Esophagus muscularis mucosa (tissue), 4 donors: Measurements from ENCODE around the gene SERPINB1. TPM values are rescaled to one million over a fixed set of nuclear protein-coding genes. Genes with fewer than 3 reads are reported as not detected.
A peak's percentile ranks its signal among the peaks of the same experiment; 100 is the strongest.
"Not testable (repeated sequence)": the region's sequence is repeated elsewhere in the genome, so short reads cannot be mapped to it uniquely, and the experiment has no call there.

Experiments used
- DNase-seq: peaks from one replicate; pipeline ENCODE4 v3.0.0-alpha.2; 2017; ENCODE audit errors: extremely low spot score
- H3K27ac ChIP-seq, 4 donors: fragments of 200-600 bp; sonication (generic); replicated peaks in 1 of 4; 1 replicate in 3 of 4; 2 replicates in 1 of 4; pipeline ENCODE4 v1.5.1; 2016 to 2019; ENCODE audit warnings: mild to moderate bottlenecking in 1 of 4
- H3K27me3 ChIP-seq, 4 donors: fragments of 200-600 bp; sonication (generic); one replicate each; pipeline versions ENCODE4 v1.5.1 to v1.6.0; 2016 to 2019
- H3K36me3 ChIP-seq, 4 donors: fragments of 200-600 bp; sonication (generic); one replicate each; pipeline ENCODE4 v1.5.1; 2016 to 2019
- H3K4me1 ChIP-seq, 4 donors: fragments of 200-600 bp; sonication (generic); one replicate each; pipeline ENCODE4 v1.5.1; 2016 to 2019
- H3K4me3 ChIP-seq, 4 donors: fragments of 200-600 bp; sonication (generic); 1 replicate in 2 of 4; 2 replicates in 2 of 4; pipeline ENCODE4 v1.5.1; 2016 to 2019; ENCODE audit warnings: mild to moderate bottlenecking in 4 of 4, moderate library complexity in 1 of 4
- H3K9me3 ChIP-seq, 4 donors: fragments of 200-600 bp; sonication (generic); 1 replicate in 3 of 4; 2 replicates in 1 of 4; pipeline ENCODE4 v1.5.1; 2016 to 2019
- EP300 ChIP-seq: sonication (generic); formaldehyde crosslinking; IDR thresholded peaks from one replicate; pipeline ENCODE4 v1.6.1; 2017; ENCODE audit warnings: antibody characterized with exemption
- POLR2A ChIP-seq: fragments of 450-650 bp; IDR thresholded peaks from one replicate; pipeline ENCODE4 v1.6.1; 2017; ENCODE audit warnings: antibody characterized with exemption, moderate library complexity, mild to moderate bottlenecking, low read depth
- POLR2AphosphoS5 ChIP-seq, 2 donors: sonication (generic); formaldehyde crosslinking; IDR thresholded peaks; one replicate each; pipeline ENCODE4 v1.6.1; 2017; ENCODE audit warnings: antibody characterized with exemption in 2 of 2
- WGBS: methylation state at CpG from one replicate; pipeline ENCODE4 v1.1.5; 2018; 5-methylcytosine and 5-hydroxymethylcytosine counted together
- intact Hi-C: fragments of 100-400 bp; cut with DNase I; formaldehyde crosslinking; loops from one replicate; pipeline ENCODE4 v1.15.1; 2023
- total RNA-seq, 4 donors: library from RNA; depleted of rRNA; stranded (reverse); fragments of >200 nt; gene quantifications; one replicate each; pipeline versions ENCODE4 v1.1.0 to v1.2.1, GENCODE V29; 2016
- TF ChIP-seq, protein P1 (sequence below), 3 experiments: fragments of 200-600 bp in 2 of 3; fragments of 450-650 bp in 1 of 3; sonication (generic) in 2 of 3; IDR thresholded peaks; one replicate each; pipeline ENCODE4 v1.5.1; 2017 to 2019; ENCODE audit warnings: antibody characterized with exemption in 3 of 3, mild to moderate bottlenecking in 2 of 3, moderate library complexity in 1 of 3

Gene SERPINB1
- total RNA-seq, 4 donors from 2014 or later: 23.3 to 123 (median 29.9) TPM

DNA sequence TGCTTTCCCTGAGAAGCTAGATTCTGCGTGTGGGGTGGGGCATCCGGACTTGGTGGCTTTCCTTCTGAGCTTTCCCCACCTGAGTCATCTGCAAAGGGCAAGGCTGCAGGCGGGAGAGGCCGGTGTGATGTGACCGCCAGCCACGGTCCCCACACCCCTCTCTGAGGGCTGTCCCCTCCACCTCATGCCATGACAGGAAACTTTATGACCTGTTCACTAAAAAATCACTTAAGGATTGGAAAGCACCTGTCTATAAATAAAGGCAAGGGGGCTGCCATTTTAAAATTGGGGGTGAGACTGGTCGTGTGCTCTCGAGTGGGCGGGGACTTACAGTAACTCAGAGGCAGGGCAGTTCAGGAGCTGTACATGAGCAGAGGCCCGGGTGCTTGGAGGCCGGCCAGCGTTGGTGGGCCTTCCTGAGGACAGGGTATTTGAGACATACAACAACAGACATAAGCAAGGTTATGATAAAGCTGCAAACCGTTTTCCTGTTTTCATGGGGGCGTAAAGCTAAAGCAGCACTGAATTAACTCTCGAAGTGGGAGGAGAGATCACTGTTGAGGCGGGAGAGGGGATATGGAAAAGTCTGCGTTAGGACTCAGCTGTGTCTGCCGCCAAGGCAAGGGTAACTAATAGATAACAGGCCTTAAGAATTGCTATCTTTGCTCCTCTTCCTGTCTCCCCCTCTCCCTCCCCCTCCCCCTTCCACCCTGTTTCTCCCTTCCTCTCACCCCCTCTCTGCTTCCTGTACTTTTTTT lies 16.1 kb upstream of the SERPINB1 start:
- H3K27me3 ChIP-seq: no peaks in the 10 kb centered on the region
- intact Hi-C loops: no loop called here
- no peaks in the 10 kb centered on the region for H3K9me3 ChIP-seq
- TF ChIP-seq, protein P1, sequence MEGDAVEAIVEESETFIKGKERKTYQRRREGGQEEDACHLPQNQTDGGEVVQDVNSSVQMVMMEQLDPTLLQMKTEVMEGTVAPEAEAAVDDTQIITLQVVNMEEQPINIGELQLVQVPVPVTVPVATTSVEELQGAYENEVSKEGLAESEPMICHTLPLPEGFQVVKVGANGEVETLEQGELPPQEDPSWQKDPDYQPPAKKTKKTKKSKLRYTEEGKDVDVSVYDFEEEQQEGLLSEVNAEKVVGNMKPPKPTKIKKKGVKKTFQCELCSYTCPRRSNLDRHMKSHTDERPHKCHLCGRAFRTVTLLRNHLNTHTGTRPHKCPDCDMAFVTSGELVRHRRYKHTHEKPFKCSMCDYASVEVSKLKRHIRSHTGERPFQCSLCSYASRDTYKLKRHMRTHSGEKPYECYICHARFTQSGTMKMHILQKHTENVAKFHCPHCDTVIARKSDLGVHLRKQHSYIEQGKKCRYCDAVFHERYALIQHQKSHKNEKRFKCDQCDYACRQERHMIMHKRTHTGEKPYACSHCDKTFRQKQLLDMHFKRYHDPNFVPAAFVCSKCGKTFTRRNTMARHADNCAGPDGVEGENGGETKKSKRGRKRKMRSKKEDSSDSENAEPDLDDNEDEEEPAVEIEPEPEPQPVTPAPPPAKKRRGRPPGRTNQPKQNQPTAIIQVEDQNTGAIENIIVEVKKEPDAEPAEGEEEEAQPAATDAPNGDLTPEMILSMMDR (IDR thresholded peaks at IDR 0.05): no peak
- TF ChIP-seq POLR2A (no peak), POLR2AphosphoS5 (IDR thresholded peaks at IDR 0.05) (no peak), EP300 (no peak)
- H3K4me1 ChIP-seq: peaks cover 25 to 42% (median 31%) of the 10 kb centered on the region in 4 donors
- peak overlapping the region in 1 of 4 donors; percentile 21 for H3K4me3 ChIP-seq
- peak overlapping the region; percentile 31 to 73 (median 53) for H3K27ac ChIP-seq
- WGBS: 38% methylated on average over 18 of the region's 18 CpGs
- H3K36me3 ChIP-seq: no peaks in the 10 kb centered on the region
- DNase-seq: peak; percentile 90

DNA sequence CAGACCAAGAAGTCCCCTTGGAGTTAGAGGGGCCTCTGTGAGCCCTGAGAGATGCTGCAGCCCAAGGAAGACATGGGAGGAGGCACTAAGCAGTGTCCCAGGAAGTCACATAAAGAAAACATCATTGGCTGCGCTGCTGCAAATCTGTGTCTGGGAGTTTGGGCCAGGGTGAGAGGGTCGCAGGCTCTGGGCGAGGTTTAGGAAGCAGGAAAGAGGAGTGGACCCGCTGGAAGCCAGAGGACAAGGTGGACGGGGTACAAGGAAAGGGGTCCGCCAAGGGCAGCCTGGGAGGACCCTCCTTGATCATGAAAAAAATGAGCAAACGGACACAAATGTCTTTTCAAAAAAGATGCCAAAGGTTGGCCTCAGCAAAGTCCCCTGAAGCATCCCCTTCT lies 15.5 kb upstream of the SERPINB1 start:
- peak; percentile 86 for DNase-seq
- no peaks in the 10 kb centered on the region for H3K9me3 ChIP-seq
- no peaks in the 10 kb centered on the region for H3K27me3 ChIP-seq
- TF ChIP-seq EP300 (no peak), POLR2AphosphoS5 (IDR thresholded peaks at IDR 0.05) (no peak), POLR2A (no peak)
- TF ChIP-seq, protein P1 (IDR thresholded peaks at IDR 0.05): no peak
- H3K4me1 ChIP-seq: peaks cover 25 to 42% (median 31%) of the 10 kb centered on the region in 4 donors
- peak overlapping the region; percentile 29 to 73 (median 53) for H3K27ac ChIP-seq
- H3K4me3 ChIP-seq: no peak overlapping the region
- intact Hi-C loops: no loop called here
- no peaks in the 10 kb centered on the region for H3K36me3 ChIP-seq
- 90% methylated on average over 7 of the region's 7 CpGs for WGBS

DNA sequence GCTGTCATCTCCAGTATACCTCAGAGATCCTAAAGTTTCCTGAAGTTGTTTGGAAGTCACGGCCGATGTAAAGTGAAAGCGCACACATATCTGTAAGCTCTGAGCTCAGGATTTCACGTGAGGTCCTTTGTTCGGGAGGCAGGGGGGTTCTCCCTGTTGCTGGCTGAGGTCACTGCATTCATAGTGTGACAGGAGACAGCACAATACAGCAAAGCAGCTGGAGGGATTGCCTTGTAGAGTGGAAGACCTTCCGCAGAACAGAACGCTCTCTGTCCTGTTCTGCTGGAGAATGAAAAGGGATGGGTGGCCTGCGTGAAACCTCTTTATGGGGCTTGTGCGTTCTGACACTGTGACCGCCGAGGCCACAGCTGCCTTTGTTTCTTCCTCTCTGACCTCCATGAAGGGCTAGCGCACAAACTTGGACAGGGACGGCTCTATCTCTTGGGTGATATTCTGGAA lies 13.4 kb upstream of the SERPINB1 start:
- intact Hi-C loops: no loop called here
- Histone ChIP-seq H3K9me3 (no peaks in the 10 kb centered on the region), H3K27me3 (no peaks in the 10 kb centered on the region), H3K4me3 (peak overlapping the region in 2 of 4 donors; percentile 45 to 55), H3K4me1 (peaks cover 25 to 42% (median 36%) of the 10 kb centered on the region in 4 donors), H3K36me3 (no peaks in the 10 kb centered on the region), H3K27ac (peak overlapping the region; percentile 30 to 70 (median 58))
- DNase-seq: no peak
- WGBS: 79% methylated on average over 12 of the region's 13 CpGs
- TF ChIP-seq POLR2AphosphoS5 (IDR thresholded peaks at IDR 0.05): peak in 1 of 2 donors; percentile 13
- no peak for TF ChIP-seq EP300

DNA sequence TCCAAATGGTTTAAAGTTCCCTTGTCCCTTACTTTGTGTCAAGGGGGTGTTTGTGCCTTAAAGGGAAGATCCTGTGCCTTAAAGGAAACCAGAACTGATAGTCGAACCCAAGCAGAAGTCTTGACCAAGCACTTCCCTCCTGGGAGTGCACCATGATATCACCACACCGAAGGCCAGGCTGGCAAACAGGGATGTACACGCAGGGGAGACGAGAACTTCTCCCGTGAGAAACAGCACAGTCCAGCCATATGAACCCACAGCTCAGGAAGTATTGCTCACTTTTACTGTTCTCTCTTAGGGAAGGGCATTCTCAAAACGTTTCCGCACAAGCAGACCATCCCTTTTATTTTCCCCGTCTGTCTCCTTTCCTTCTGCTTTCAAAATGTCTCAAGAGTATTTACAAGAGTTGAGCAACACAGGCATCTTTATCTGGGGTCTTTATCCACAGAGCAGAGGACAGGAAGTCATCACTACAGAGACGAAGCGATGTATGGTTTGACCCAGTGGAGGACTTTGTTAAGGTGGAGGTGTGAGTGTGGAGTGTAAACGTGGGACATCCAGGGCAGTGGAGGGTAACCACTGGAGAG lies 12.8 kb upstream of the SERPINB1 start:
- H3K27me3 ChIP-seq: no peaks in the 10 kb centered on the region
- peak overlapping the region; percentile 53 to 70 (median 62) for H3K27ac ChIP-seq
- intact Hi-C loops: no loop called here
- 63% methylated on average over 11 of the region's 11 CpGs for WGBS
- H3K4me1 ChIP-seq: peaks cover 25 to 42% (median 36%) of the 10 kb centered on the region in 4 donors
- no peak for TF ChIP-seq POLR2AphosphoS5 (IDR thresholded peaks at IDR 0.05)
- TF ChIP-seq, protein P1 (IDR thresholded peaks at IDR 0.05): no peak
- TF ChIP-seq POLR2A: no peak
- TF ChIP-seq EP300: no peak
- H3K36me3 ChIP-seq: no peaks in the 10 kb centered on the region
- H3K9me3 ChIP-seq: no peaks in the 10 kb centered on the region
- peak overlapping the region; percentile 39 to 55 (median 49) for H3K4me3 ChIP-seq
- peak; percentile 91 for DNase-seq

DNA sequence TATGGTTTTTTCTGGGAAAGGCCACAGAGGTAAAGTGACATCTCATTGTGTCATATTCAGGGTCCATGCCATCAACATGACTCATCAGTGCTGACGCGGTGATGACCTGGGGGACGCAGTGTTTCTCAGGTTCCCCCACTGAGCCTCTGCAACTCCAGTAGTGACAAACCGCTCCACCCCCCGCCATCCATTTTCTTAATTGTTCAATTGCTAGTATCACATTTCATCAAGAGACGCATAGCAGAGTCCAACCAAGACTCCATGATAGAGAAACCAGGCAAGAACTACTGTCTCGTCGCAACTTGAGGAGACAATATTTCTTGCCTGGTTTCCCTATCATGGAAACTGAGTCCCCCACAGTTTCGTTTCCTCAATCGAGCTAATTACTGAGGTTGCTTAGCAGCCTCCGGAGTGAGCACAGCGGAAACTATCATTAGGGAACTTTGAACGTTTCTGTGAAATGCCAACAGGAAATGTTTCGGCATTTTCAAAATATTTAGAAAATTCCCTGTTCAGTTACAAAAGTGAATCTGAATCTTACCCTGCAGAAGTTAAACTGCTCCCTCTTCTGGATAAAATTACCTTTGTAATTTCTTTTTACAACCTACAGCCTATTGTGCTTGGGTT lies 12.2 kb upstream of the SERPINB1 start:
- Histone ChIP-seq H3K27ac (peak overlapping the region; percentile 53 to 70 (median 62)), H3K9me3 (no peaks in the 10 kb centered on the region), H3K4me3 (peak overlapping the region; percentile 39 to 55 (median 49)), H3K27me3 (no peaks in the 10 kb centered on the region), H3K4me1 (peaks cover 22 to 41% (median 35%) of the 10 kb centered on the region in 4 donors), H3K36me3 (no peaks in the 10 kb centered on the region)
- intact Hi-C loops: no loop called here
- peak; percentile 90 for DNase-seq
- TF ChIP-seq POLR2A (no peak), POLR2AphosphoS5 (IDR thresholded peaks at IDR 0.05) (peak in 1 of 2 donors; percentile 20)
- TF ChIP-seq, protein P1 (IDR thresholded peaks at IDR 0.05): peak; percentile 42 to 49 (median 48)
- 31% methylated on average over 14 of the region's 14 CpGs for WGBS

DNA sequence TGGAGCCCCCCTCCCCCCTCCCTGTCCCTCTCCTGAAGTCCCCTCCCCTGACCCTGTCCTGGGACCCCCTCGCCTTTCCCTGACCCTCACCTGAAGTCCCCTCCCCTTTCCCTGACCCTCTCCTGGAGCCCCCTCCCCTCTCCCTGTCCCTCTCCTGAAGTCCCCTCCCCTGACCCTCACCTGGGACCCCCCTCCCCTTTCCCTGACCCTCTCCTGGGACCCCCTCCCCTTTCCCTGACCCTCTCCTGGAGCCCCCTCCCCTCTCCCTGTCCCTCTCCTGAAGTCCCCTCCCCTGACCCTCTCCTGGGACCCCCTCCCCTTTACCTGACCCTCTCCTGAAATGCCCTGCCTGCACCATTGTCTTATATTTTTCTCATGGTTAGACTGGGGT lies 11.7 kb upstream of the SERPINB1 start:
- Histone ChIP-seq H3K4me3 (peak overlapping the region in 3 of 4 donors; percentile 45 to 55 (median 53)), H3K27ac (peak overlapping the region in 3 of 4 donors; percentile 62 to 70 (median 63))
- intact Hi-C loops: not testable (repeated sequence)

More for the DNA sequence above, 11.7 kb upstream of the SERPINB1 start:
- not testable (repeated sequence) for H3K27me3 ChIP-seq, DNase-seq, H3K36me3 ChIP-seq, H3K9me3 ChIP-seq
- H3K4me1 ChIP-seq: peaks cover 17 to 36% (median 32%) of the 10 kb centered on the region in 4 donors
- 89% methylated on average over 1 of the region's 1 CpG for WGBS
